ENCODE measurements around the gene PRDX1. TPM values are rescaled to one million over a fixed set of nuclear protein-coding genes. Genes with fewer than 3 reads are reported as not detected.
"Not testable (repeated sequence)": the region's sequence is repeated elsewhere in the genome, so short reads cannot be mapped to it uniquely, and the experiment has no call there.

The PRDX1 gene
- total and polyA plus RNA-seq, 9 donors: 127 to 461 (median 272) TPM

GRCh38 chr1:45478121-45478814 is 43.4 kb downstream of the PRDX1 start:
- Histone ChIP-seq H3K4me1 (ENCODE audit: insufficient read depth) (no peaks in the 10 kb centered on the region), H3K27me3 (no peaks in the 10 kb centered on the region), H3K4me3 (no peak overlapping the region), H3K36me3 (no peaks in the 10 kb centered on the region), H3K9me3 (no peaks in the 10 kb centered on the region), H3K27ac (no peak overlapping the region)
- DNase-seq: no peak
- intact Hi-C loops (cut with DNase I): no loop called here
- WGBS, 3 donors: 86 to 87% (median 87%) methylated on average over 4 of the region's 4 CpGs
- no peak for TF ChIP-seq POLR2A (IDR thresholded peaks at IDR 0.05)

GRCh38 chr1:45477646-45478045 is 44.0 kb downstream of the PRDX1 start:
- WGBS, 3 donors: 95 to 98% (median 95%) methylated on average over 3 of the region's 3 CpGs
- DNase-seq: no peak
- no peaks in the 10 kb centered on the region for H3K27me3 ChIP-seq
- intact Hi-C loops (cut with DNase I): no loop called here
- no peak overlapping the region for H3K27ac ChIP-seq
- TF ChIP-seq POLR2A (IDR thresholded peaks at IDR 0.05) (no peak), EP300 (IDR thresholded peaks at IDR 0.05) (no peak), CTCF (IDR thresholded peaks at IDR 0.05) (no peak)
- H3K4me3 ChIP-seq: no peak overlapping the region
- H3K36me3 ChIP-seq: no peaks in the 10 kb centered on the region
- no peaks in the 10 kb centered on the region for H3K9me3 ChIP-seq
- H3K4me1 ChIP-seq (ENCODE audit: insufficient read depth): no peaks in the 10 kb centered on the region

GRCh38 chr1:45474194-45474593 is 47.5 kb downstream of the PRDX1 start:
- H3K36me3 ChIP-seq; H3K27ac ChIP-seq; intact Hi-C loops (cut with DNase I); H3K27me3 ChIP-seq; DNase-seq; H3K9me3 ChIP-seq; H3K4me3 ChIP-seq; H3K4me1 ChIP-seq (ENCODE audit: insufficient read depth): not testable (repeated sequence)
- WGBS, 3 donors: 90 to 96% (median 95%) methylated on average over 6 of the region's 6 CpGs

GRCh38 chr1:45473302-45473701 is 48.4 kb downstream of the PRDX1 start:
- intact Hi-C loops (cut with DNase I): no loop called here
- H3K36me3 ChIP-seq: no peaks in the 10 kb centered on the region
- no peak overlapping the region for H3K27ac ChIP-seq
- WGBS, 3 donors: 67 to 82% (median 78%) methylated on average over 2 of the region's 2 CpGs
- H3K27me3 ChIP-seq: no peaks in the 10 kb centered on the region
- DNase-seq: no peak
- H3K9me3 ChIP-seq: no peaks in the 10 kb centered on the region
- no peaks in the 10 kb centered on the region for H3K4me1 ChIP-seq (ENCODE audit: insufficient read depth)
- TF ChIP-seq POLR2A (IDR thresholded peaks at IDR 0.05) (no peak), CTCF (IDR thresholded peaks at IDR 0.05) (no peak), EP300 (IDR thresholded peaks at IDR 0.05) (no peak)
- H3K4me3 ChIP-seq: no peak overlapping the region

- no peak for TF ChIP-seq POLR2A (IDR thresholded peaks at IDR 0.05)
- no peak for TF ChIP-seq EP300 (IDR thresholded peaks at IDR 0.05)
- no peak for TF ChIP-seq CTCF (IDR thresholded peaks at IDR 0.05)
- no peak for DNase-seq
- Histone ChIP-seq H3K27ac (no peak overlapping the region), H3K9me3 (no peaks in the 10 kb centered on the region), H3K4me1 (ENCODE audit: insufficient read depth) (peaks cover 3% of the 10 kb centered on the region), H3K36me3 (no peaks in the 10 kb centered on the region), H3K4me3 (no peak overlapping the region), H3K27me3 (no peaks in the 10 kb centered on the region)
- intact Hi-C loops (cut with DNase I): no loop called here
- WGBS, 3 donors: 43 to 63% (median 50%) methylated on average over 2 of the region's 2 CpGs
Measured at GRCh38 chr1:45470306-45470798, 51.3 kb downstream of the PRDX1 start.

GRCh38 chr1:45467353-45467752 is 54.3 kb downstream of the PRDX1 start:
- H3K4me1 ChIP-seq (ENCODE audit: insufficient read depth); H3K27ac ChIP-seq; H3K36me3 ChIP-seq; H3K4me3 ChIP-seq; H3K27me3 ChIP-seq; intact Hi-C loops (cut with DNase I); H3K9me3 ChIP-seq: not testable (repeated sequence)
- 37 to 74% (median 47%) methylated on average over 9 of the region's 9 CpGs for WGBS, 3 donors
- DNase-seq: peak in 3 of 5 donors; percentile 23 to 52 (median 26)
